Superior temporal gyrus (tissue), 1 donor: Measurements from ENCODE around the gene KTN1.

Source experiments
- DNase-seq: peaks from one replicate; pipeline ENCODE4 v3.0.0-alpha.2; 2016; ENCODE audit errors: extremely low spot score

KTN1 gene

DNA sequence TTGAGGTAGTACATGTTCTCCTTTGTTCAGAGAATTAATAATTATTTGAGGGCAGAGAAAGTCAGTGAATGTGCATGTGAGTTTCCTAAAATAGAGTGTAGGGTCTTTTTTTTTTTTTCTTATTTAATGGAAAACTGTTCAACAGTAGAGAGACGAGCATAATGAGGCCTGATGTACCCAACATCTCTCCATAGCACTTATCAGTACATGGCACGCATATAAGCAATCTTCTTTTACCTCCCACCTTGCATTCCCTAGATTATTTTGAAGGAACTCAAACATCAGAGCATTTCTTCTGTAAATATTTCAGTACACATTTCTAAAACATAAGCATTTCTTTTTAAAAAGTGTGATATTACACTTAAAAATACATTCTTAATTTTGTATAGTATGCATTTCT, 87.8 kb downstream of the KTN1 start:
- DNase-seq: no peak

- no peak for DNase-seq
Observed at GRCh38 chr14:55671641-55672040, 91.6 kb downstream of the KTN1 start.

DNA sequence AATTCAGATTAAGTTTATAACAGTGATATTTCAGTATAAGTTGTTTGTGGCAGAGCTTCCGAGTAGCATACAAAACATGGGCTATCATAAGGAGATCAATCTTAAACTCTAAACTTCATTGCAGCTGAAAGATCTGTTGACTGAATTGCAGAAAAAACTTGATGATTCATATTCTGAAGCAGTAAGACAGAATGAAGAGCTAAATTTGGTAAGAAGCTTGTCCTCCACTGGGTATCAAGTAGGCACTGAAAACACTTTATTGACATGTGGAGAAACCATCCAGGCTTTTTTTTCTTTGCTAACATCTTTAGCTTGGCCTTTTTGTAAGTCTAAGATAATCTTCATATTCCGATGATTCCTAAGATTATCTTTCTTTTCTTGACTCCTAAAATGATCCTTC, 93.0 kb downstream of the KTN1 start:
- DNase-seq: peak; percentile 27

DNA sequence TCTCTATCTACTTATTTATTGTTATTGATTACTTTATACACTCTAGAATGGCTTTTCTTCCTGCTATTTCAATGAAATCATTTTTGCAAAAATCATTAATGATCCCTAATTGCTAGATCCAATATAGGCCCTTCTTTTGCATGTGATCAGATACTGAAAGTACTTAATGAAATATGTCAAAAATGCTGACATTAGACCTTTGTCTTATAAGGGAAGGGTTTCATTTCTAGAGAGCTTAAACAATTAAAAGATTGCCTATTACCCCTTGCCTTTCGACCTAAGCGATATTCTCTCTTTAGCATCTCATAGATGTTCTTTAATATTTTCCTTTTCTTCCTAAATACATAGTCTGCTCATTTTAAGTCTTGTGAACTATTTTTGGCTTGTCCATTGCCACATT, 101.1 kb downstream of the KTN1 start:
- no peak for DNase-seq

DNA sequence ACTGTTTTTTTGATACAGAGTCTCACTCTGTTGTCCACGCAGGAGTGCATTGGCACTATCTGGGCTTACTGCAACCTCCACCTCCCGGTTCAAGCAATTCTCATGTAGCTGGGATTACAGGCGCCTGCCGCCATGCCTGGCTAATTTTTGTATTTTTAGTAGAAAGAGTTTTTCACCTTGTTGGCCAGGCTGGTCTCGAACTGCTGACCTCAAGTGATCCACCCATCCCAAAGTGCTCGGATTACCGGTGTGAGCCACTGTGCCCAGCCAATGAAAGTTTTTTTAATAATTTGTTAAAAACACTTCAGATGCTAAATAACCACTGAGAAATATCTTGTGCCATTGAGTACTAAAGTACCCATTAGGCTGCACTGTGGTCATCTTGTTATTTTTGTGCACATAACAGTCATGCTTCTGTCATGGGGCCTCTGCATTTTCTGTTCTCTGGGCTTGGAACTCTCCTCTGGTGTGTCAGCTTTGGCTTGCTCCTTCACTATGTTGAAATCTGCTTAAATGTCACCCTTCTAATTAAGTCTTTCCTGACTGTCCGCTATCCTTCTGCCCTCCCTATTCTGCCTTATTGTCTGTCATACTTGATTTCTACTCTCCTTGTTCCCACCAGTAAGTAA, 105.1 kb downstream of the KTN1 start:
- DNase-seq: no peak

- no peak for DNase-seq
Observed at GRCh38 chr14:55686713-55687112, 106.7 kb downstream of the KTN1 start.

GRCh38 chr14:55688566-55688965, 108.6 kb downstream of the KTN1 start:
- DNase-seq: no peak

DNA sequence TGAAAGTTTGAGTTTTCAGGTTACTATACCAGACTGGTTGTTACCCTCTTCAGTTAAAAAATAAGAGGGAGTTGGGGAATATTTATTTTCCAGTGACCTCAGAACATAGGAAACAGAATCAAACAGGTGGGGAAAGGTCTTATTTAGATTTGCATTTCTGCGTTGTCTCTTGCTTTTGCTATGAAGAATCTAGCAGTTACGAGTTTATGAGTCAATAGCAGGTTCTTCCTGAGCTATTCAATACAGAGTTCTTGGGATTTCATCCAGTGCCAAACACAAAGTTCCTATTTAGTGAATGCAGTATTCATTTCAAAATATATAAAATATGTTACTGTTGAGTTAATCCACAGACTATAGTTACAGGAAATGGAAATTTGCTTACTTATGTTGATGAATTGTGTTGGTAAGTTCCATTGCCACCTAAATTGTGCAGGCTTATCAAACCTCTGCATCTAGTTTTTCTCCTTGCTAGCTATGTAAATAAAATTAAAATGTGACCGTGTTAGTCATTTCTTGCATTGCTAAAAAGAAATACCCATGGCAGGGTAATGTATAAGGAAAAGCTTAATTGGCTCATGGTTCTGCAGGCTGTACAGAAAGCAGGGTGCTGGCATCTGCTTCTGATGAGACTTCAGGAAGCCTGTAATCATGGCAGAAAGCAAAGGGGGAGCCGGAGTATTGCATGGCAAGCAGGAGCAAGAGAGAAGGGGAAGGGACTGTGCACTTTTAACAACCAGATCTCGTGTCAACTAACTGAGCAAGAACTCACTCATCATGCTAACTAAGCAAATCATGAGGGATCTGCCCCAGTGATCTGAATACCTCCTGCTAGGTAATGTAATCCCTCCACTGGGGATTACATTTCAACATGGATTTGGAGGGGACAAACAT, 110.2 kb downstream of the KTN1 start:
- no peak for DNase-seq

GRCh38 chr14:55691659-55692058, 111.7 kb downstream of the KTN1 start:
- no peak for DNase-seq

DNA sequence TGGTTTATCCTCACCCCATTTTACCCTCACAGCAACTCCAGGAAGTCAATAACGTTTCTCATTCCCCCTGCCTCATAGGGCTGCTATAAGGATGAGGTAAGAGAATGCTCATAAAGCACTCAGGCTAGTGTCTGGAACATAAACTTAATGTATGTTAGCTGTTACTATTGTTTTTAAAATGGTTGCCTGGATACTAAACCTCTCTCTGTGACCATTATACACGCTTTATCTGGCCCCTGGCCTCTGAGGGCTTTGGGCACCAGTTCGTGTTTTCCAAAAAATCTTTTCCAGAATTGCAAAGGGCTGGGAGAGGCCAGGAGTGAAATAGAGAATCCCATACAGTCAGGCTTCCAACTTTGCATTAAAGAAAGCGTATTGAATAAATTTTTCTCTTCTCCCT, 113.9 kb downstream of the KTN1 start:
- DNase-seq: no peak

- no peak for DNase-seq
Observed at GRCh38 chr14:55697414-55697861, 117.4 kb downstream of the KTN1 start.

DNA sequence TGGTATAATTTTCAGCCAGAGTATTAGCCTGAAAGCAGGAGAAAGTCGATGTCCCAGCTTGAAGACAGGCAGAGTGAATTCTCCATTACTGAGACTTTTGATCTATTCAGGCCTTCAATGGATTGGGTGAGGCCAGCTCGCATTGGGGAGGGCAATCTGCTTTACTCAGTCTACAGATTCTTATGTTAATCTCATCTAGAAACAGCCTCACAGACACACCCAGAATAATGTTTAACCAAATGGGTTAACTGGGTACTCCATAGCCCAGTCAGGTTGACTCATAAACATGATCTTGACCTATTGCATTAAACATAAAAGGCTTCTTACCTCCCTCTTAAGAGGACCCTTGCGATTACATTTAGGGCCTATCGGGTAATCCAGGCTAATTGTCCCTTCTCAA, 118.0 kb downstream of the KTN1 start:
- no peak for DNase-seq

- DNase-seq: no peak
Observed at GRCh38 chr14:55699131-55700057, 119.4 kb downstream of the KTN1 start.

GRCh38 chr14:55701638-55702037, 121.6 kb downstream of the KTN1 start:
- DNase-seq: no peak

DNA sequence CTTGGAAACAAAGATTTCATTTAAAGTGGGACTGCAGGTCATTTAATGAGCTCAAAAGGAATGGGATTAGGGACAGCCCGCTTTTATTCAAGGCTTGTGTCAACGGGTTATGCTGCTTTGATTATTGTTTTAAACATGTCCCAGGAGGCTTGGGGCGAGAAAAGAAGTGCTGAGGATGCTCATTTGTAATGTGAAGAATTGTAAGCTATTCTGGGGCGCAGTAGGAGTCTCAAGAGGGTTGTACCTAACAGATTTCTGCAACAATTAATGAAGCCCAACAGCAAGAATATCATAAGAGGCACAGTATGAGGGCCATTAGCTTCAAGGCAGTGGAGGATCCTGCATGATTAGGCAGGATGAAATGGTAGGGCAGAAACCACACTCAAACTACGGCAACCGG, 122.5 kb downstream of the KTN1 start:
- no peak for DNase-seq

DNA sequence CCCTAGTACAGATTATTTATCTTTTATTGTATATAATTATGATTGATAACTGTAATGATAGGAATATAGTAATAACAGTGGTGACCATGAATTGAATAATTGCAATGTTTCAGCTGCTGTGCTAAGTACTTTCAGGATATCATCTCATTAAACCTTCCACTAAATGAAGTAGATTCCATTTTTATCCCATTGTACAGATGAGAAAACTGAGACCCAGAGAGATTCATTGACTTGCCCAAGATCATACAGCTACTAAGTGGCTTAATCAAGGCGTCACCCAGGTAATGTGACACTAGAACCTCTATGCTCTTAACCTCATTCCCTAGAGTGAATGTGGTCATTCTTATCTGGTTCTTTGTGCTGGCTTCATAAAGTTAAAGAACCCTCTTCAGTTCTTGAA, 124.6 kb downstream of the KTN1 start:
- no peak for DNase-seq

DNA sequence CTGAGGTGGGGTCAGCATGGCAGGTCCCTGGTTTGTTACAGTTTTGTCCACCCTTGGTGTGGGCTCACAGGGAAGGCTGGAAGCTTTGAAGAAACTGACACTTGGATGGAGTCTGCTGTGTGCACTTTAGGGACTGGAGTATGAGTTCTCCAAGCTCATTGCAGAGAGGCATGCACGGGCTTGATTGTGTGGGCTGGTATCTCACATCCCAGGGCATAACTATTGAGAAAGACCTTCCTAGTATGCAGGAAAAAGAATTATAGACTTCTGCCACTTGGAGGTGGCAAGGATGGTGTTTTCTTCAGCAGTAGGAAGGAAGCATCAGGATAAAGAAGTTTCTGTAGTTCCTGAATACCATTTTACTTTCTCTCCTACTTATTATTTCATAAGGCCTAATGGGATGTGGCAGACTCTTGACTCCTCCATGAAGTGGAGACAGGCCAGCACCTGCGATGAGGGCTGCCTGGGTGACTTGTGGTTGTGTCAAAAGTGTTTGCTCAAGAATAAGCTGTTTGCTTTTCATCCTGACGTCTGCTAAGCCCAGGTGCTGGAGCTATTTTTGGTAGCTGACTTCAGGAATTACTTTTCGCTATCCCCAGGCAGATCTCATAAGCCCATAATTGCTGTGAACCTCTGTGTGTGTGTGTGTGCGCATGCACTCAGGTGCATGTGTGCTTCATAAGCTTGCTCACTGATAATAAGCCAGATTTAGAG, 125.8 kb downstream of the KTN1 start:
- no peak for DNase-seq

DNA sequence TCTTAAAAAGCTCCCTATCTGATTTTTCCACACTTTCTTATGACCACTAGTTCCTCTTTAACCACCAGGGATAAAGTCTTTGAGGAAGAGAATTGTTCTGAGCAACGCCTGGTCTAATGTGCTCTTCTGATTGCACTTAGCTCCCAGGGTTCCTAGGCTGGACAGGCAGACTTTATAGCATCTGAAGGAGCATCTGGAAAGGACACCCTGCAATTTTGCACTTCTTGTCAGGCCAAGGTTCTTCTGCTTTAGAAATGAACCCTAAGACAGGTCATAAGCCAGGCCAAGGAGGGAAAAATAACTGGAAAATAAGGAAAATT, 126.3 kb downstream of the KTN1 start:
- DNase-seq: no peak

- DNase-seq: peak; percentile 15
Observed at GRCh38 chr14:55706893-55707292, 126.9 kb downstream of the KTN1 start.

GRCh38 chr14:55707365-55707804, 127.4 kb downstream of the KTN1 start:
- DNase-seq: peak; percentile 81

- DNase-seq: no peak
Observed at GRCh38 chr14:55710506-55711041, 130.6 kb downstream of the KTN1 start.
